HCT116 (cell line): Measurements from ENCODE around the gene IL32. TPM values are rescaled to one million over a fixed set of nuclear protein-coding genes. Genes with fewer than 3 reads are reported as not detected.

Source experiments
- ATAC-seq: fragments of 200-7000 bp; cut with Tn5 transposase; 2 replicates; pipeline ENCODE4 v1.9.1; 2020; ENCODE audit warnings: mild to moderate bottlenecking, moderate library complexity
- BruUV-seq: library from RNA; stranded (reverse); fragments of 400-500 nt; replicated peaks from 2 replicates; lab custom pipeline; 2021; lab: Mats Ljungman, UMichigan
- CTCF ChIA-PET: fragments of 300-600 bp; sonication (Branson Sonifier 250); formaldehyde crosslinking; loops from one replicate; lab custom pipeline; 2021; ENCODE audit warnings: antibody characterized with exemption; lab: Charles Lee
- POLR2A ChIA-PET: fragments of 300-600, 350-600 bp; sonication (Branson Sonifier 250); formaldehyde crosslinking; loops from one replicate; lab custom pipeline; 2021; ENCODE audit warnings: antibody characterized with exemption; lab: Charles Lee
- RAD21 ChIA-PET, 2 experiments: fragments of 300-600 bp; sonication (Branson Sonifier 250); formaldehyde crosslinking; loops; one replicate each; lab custom pipeline; 2023; ENCODE audit warnings: low total read pairs in 2 of 2; ENCODE audit not compliant: uncharacterized antibody in 2 of 2, unreplicated experiment in 2 of 2, low non-redundant PET in 1 of 2; lab: Charles Lee
- DNase-seq: peaks from one replicate; pipeline ENCODE4 v3.0.0-alpha.2; 2010; ENCODE audit warnings: low read depth, low spot score
- H2AFZ ChIP-seq: fragments of 200-600 bp; shearing (Covaris generic), sonication (generic); 2 replicates; pipeline ENCODE4 v1.6.1; 2017; ENCODE audit warnings: low read depth, mixed run types, mixed read lengths, antibody characterized with exemption, low read length; ENCODE audit not compliant: poor library complexity, severe bottlenecking
- H3K27ac ChIP-seq: 2 replicates; pipeline ENCODE4 v1.5.1; 2012; ENCODE audit warnings: low read depth, low read length
- H3K27me3 ChIP-seq: fragments of 200-600 bp; sonication (generic); 2 replicates; pipeline ENCODE4 v1.6.1; 2016; ENCODE audit warnings: mixed run types, low read length, mixed read lengths; ENCODE audit not compliant: insufficient read depth
- H3K36me3 ChIP-seq, 2 experiments: fragments of 200-500 bp in 1 of 2; fragments of 200-600 bp in 1 of 2; sonication (Bioruptor generic) in 1 of 2; sonication (generic) in 1 of 2; 2 replicates each; pipeline versions ENCODE4 v1.5.1 to v1.6.1; 2014 to 2016; ENCODE audit warnings: low read length in 2 of 2, inconsistent platforms in 1 of 2, mixed read lengths in 1 of 2, mixed run types in 1 of 2; ENCODE audit not compliant: insufficient read depth in 2 of 2, control insufficient read depth in 1 of 2
- H3K4me1 ChIP-seq, 2 experiments: fragments of 200-600 bp in 1 of 2; sonication (generic) in 1 of 2; 2 replicates each; pipeline versions ENCODE4 v1.5.1 to v1.6.1; 2012 to 2017; ENCODE audit warnings: low read length in 2 of 2, inconsistent platforms in 1 of 2, mild to moderate bottlenecking in 1 of 2, mixed read lengths in 1 of 2, mixed run types in 1 of 2, moderate library complexity in 1 of 2; ENCODE audit not compliant: insufficient read depth in 2 of 2, control insufficient read depth in 1 of 2
- H3K4me2 ChIP-seq: fragments of 200-600 bp; sonication (generic); 2 replicates; pipeline ENCODE4 v1.6.1; 2017; ENCODE audit warnings: mixed run types, low read length, mixed read lengths
- H3K4me3 ChIP-seq, 2 experiments: fragments of 200-600 bp in 1 of 2; sonication (generic) in 1 of 2; replicated peaks in 1 of 2; 2 replicates each; pipeline ENCODE4 v1.5.1; 2011 to 2016; ENCODE audit warnings: low read length in 2 of 2, control low read depth in 1 of 2, low read depth in 1 of 2, mild to moderate bottlenecking in 1 of 2, mixed read lengths in 1 of 2, mixed run types in 1 of 2
- H3K79me2 ChIP-seq: fragments of 200-600 bp; sonication (generic); 2 replicates; pipeline ENCODE4 v1.6.1; 2017; ENCODE audit warnings: mild to moderate bottlenecking, mixed run types, low read length, moderate library complexity, mixed read lengths; ENCODE audit not compliant: insufficient read depth
- H3K9ac ChIP-seq: fragments of 200-600 bp; sonication (generic); 2 replicates; pipeline ENCODE4 v1.6.1; 2016; ENCODE audit warnings: low read length, mixed read lengths
- H3K9me2 ChIP-seq: fragments of 200-600 bp; sonication (generic), shearing (Covaris generic); 2 replicates; pipeline ENCODE4 v1.6.1; 2017; ENCODE audit warnings: mixed run types, mild to moderate bottlenecking, moderate library complexity; ENCODE audit not compliant: insufficient read depth
- H3K9me3 ChIP-seq, 2 experiments: fragments of 200-500 bp in 1 of 2; fragments of 200-600 bp in 1 of 2; sonication (Bioruptor generic) in 1 of 2; sonication (generic) in 1 of 2; 2 replicates each; pipeline ENCODE4 v1.6.1; 2014 to 2017; ENCODE audit warnings: low read length in 2 of 2, mixed read lengths in 2 of 2, inconsistent platforms in 1 of 2, low read depth in 1 of 2, mild to moderate bottlenecking in 1 of 2, mixed run types in 1 of 2, moderate library complexity in 1 of 2; ENCODE audit not compliant: control insufficient read depth in 1 of 2, insufficient read depth in 1 of 2
- H4K20me1 ChIP-seq: fragments of 200-600 bp; sonication (generic), shearing (Covaris generic); 2 replicates; pipeline ENCODE4 v1.6.1; 2017; ENCODE audit warnings: mixed run types, mild to moderate bottlenecking, moderate library complexity; ENCODE audit not compliant: insufficient read depth
- CBX3 ChIP-seq: IDR thresholded peaks from 2 replicates; pipeline ENCODE4 v1.6.1; 2012; ENCODE audit warnings: low read depth
- JUND ChIP-seq: IDR thresholded peaks from 2 replicates; pipeline ENCODE4 v1.6.1; 2012
- ZNF274 ChIP-seq: fragments of 200-500 bp; sonication (Bioruptor generic); IDR thresholded peaks from 2 replicates; pipeline ENCODE4 v1.6.1; 2014; ENCODE audit warnings: mild to moderate bottlenecking, low read depth, low read length, inconsistent platforms
- intact Hi-C: fragments of 100-400 bp; cut with micrococcal nuclease; formaldehyde crosslinking; loops from 2 replicates; pipeline ENCODE4 v1.10.0; 2022
- total RNA-seq: library from RNA; stranded (reverse); gene quantifications from one replicate; pipeline ENCODE4 v1.2.1, GENCODE V29; 2021; ENCODE audit not compliant: unreplicated experiment
- TF ChIP-seq, protein P1 (sequence below): IDR thresholded peaks from 2 replicates; pipeline ENCODE4 v1.6.1; 2012; ENCODE audit warnings: low read depth
- TF ChIP-seq, protein P2 (sequence below): IDR thresholded peaks from 2 replicates; pipeline ENCODE4 v1.6.1; 2012

Gene IL32
- total RNA-seq, 1 experiment from 2014 or later, result 13.7 TPM

DNA sequence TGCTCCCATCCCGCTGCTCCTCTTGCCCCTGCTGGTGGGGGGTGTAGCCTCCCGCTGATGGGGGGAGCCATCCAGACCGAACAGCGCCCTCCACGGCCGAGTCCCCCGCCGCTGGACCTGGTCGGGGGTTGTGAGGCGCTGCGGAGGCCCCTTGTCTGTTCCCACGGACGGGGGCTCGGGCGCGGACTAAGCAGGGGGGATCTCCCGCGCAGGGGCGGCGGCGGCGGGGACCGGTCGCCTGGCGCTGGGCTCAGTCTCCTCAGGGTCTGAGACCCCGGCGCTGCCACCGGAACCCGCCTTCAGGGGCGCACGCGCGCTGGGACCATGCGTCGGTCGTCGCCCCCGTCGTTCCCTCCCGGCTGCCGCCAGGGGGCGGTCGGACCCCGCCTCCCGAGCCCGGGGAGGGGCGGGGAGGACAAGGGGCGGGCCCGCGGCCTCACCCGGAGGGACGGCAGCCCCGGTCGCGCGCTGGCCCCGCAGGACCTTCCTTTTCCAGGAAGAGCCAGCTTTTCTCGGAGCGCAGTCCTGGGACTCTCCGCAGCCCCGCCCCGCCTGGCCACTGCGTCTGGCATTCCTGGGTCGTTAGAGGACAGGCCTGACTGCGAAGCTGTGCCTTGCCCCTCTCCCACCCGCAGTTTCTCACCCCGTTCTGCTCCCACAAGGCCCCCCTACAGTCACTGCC, 6.3 kb upstream of the IL32 start (continued):
- TF ChIP-seq, protein P1, sequence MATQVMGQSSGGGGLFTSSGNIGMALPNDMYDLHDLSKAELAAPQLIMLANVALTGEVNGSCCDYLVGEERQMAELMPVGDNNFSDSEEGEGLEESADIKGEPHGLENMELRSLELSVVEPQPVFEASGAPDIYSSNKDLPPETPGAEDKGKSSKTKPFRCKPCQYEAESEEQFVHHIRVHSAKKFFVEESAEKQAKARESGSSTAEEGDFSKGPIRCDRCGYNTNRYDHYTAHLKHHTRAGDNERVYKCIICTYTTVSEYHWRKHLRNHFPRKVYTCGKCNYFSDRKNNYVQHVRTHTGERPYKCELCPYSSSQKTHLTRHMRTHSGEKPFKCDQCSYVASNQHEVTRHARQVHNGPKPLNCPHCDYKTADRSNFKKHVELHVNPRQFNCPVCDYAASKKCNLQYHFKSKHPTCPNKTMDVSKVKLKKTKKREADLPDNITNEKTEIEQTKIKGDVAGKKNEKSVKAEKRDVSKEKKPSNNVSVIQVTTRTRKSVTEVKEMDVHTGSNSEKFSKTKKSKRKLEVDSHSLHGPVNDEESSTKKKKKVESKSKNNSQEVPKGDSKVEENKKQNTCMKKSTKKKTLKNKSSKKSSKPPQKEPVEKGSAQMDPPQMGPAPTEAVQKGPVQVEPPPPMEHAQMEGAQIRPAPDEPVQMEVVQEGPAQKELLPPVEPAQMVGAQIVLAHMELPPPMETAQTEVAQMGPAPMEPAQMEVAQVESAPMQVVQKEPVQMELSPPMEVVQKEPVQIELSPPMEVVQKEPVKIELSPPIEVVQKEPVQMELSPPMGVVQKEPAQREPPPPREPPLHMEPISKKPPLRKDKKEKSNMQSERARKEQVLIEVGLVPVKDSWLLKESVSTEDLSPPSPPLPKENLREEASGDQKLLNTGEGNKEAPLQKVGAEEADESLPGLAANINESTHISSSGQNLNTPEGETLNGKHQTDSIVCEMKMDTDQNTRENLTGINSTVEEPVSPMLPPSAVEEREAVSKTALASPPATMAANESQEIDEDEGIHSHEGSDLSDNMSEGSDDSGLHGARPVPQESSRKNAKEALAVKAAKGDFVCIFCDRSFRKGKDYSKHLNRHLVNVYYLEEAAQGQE, result no peak
- no peak for TF ChIP-seq JUND
- TF ChIP-seq, protein P2, sequence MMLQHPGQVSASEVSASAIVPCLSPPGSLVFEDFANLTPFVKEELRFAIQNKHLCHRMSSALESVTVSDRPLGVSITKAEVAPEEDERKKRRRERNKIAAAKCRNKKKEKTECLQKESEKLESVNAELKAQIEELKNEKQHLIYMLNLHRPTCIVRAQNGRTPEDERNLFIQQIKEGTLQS, result no peak
- no peak for TF ChIP-seq ZNF274

DNA sequence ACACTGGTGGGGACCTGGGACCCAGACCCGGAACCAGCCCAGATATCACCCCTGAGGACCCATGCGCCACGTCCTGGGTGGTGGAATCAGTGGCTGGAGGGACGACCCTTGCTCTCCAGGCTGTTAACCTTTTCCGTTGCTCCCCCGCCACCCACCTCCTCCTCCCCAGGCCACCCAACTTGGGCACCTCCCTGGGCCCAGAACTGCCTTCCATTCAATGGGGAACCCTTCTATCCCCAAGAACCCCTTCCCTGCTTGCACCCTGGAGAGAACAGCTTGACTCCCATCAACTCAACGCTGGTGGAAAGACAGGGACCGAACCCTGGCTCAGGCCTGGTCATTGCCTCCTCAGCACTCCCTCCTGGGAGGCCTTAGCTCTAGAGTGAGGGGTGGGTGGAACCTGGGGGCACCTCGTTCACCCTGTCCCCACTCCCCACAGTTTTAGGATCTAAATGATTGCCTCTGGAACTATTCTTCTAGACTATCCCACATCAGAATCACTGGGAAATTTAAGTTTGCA, 5.7 kb upstream of the IL32 start:
- H3K27ac ChIP-seq, result peak overlapping the region; percentile 84
- CTCF ChIA-PET, result interaction anchor here (1.1 to 2.5 kb wide), 7 partner anchors 11 to 112 kb away, joined by 5 to 16 read pairs (median 9); no protein-coding TSS in a partner anchor
- no peaks in the 10 kb centered on the region for H3K9me2 ChIP-seq

More for the DNA sequence above, 5.7 kb upstream of the IL32 start:
- Histone ChIP-seq H4K20me1 (no peaks in the 10 kb centered on the region), H3K9me3 (no peaks in the 10 kb centered on the region), H3K4me1 (peaks cover 0 to 22% of the 10 kb centered on the region in 2 experiments; a peak in 3 of 4 replicates), H2AFZ (no peak overlapping the region), H3K4me3 (peak overlapping the region; percentile 81 to 87), H3K4me2 (peak overlapping the region; percentile 95), H3K9ac (peak overlapping the region; percentile 95), H3K36me3 (no peaks in the 10 kb centered on the region), H3K79me2 (no peaks in the 10 kb centered on the region), H3K27me3 (no peaks in the 10 kb centered on the region)
- TF ChIP-seq CBX3, result no peak
- intact Hi-C loops, result loop anchor here (2.0 to 10.0 kb wide), 2 partner anchors 69 to 115 kb away; no protein-coding TSS in a partner anchor
- ChIA-PET POLR2A (interaction anchor here (1.4 to 1.7 kb wide), 2 partner anchors 12 to 69 kb away, joined by 6 read pairs; no protein-coding TSS in a partner anchor), RAD21 (no interaction called here)
- DNase-seq (no peak), ATAC-seq (no peak)
- BruUV-seq, result TSS peak; percentile 64
